ENCODE measurements around the gene ADAMTS6.

The ADAMTS6 gene

GRCh38 chr5:65121880-65122436 is 359.8 kb downstream of the ADAMTS6 start:
- peak; percentile 87 for DNase-seq (ENCODE audit: low read depth)
- no peak overlapping the region for H3K4me3 ChIP-seq (ENCODE audit: low read depth, low read length)
- no peak for TF ChIP-seq CTCF (conservative IDR thresholded peaks at IDR 0.05; ENCODE audit: low read depth, low read length)

- TF ChIP-seq CTCF (conservative IDR thresholded peaks at IDR 0.05; ENCODE audit: low read depth, low read length) = no peak
- no peak for DNase-seq (ENCODE audit: low read depth)
Observed at GRCh38 chr5:65120371-65120967, 361.3 kb downstream of the ADAMTS6 start.

GRCh38 chr5:65117525-65117924 is 364.2 kb downstream of the ADAMTS6 start:
- no peak for TF ChIP-seq CTCF (conservative IDR thresholded peaks at IDR 0.05; ENCODE audit: low read depth, low read length)
- H3K4me3 ChIP-seq (ENCODE audit: low read depth, low read length) = no peak overlapping the region
- no peak for DNase-seq (ENCODE audit: low read depth)

More at GRCh38 chr5:65120371-65120967, 361.3 kb downstream of the ADAMTS6 start:
- no peak overlapping the region for H3K4me3 ChIP-seq (ENCODE audit: low read depth, low read length)

DNA sequence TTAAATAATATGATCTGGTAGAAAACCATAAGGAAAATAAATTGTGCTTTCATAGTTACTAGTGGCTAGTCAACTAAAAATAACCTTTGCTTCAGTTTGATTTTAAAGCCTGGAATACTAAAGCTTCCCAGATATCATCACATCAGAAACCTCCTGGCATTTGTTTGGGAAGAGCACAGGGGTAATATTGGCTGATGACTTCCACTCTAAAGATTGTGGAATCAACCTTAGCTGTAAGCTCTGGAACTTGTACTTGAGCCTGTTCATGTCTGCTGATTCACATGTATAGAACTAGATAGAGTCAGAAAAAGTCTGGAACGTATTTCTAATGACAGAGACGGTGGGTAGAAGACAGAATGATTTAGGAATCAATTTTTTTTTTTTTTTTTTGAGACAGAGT is 367.9 kb downstream of the ADAMTS6 start:
- H3K4me3 ChIP-seq (ENCODE audit: low read depth, low read length) = no peak overlapping the region
- TF ChIP-seq CTCF (conservative IDR thresholded peaks at IDR 0.05; ENCODE audit: low read depth, low read length) = no peak
- no peak for DNase-seq (ENCODE audit: low read depth)

GRCh38 chr5:65111961-65112658 is 369.6 kb downstream of the ADAMTS6 start:
- no peak for DNase-seq (ENCODE audit: low read depth)
- no peak overlapping the region for H3K4me3 ChIP-seq (ENCODE audit: low read depth, low read length)
- no peak for TF ChIP-seq CTCF (conservative IDR thresholded peaks at IDR 0.05; ENCODE audit: low read depth, low read length)

DNA sequence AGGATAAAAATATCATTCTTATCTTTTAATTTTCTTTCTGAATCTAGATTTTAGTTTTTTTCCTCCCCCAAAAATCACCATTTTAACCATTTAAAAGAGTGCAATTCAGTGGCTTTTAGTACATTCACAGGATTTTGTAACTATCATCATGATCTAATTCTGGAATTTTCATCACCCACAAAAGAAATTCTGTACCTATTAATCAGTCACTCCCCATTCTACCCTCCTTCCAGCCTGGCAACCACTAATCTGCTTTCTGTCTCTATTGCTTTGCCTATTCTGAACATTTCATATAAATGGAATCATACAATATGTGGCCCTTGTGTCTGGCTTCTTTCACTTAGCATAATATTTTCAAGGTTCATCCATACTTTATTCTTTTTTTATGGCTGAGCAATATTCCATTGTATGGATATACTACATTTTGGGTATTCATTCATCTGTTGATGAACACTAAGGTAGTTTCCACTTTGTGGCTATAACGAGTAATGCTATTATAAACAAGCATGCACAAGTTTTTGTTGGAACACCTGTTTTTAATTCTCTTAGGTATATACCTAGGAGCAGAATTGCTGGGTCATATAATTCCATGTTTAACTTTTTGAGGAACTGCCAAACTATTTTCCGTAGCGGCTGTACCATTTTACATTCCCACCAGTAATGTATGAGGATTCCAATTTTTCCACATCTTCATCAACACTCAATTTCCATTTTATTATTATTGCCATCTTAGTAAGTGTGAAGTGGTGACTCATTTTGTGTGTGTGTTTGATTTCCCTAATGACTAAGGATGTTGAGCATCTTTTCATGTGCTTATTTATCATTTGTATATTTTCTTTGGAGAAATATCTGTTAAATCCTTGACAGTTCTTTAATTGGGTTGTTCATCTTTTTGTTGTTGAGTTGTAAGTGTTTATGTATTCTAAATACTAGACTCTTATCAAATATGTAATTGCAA is 372.7 kb downstream of the ADAMTS6 start:
- TF ChIP-seq CTCF (conservative IDR thresholded peaks at IDR 0.05; ENCODE audit: low read depth, low read length) = no peak
- no peak overlapping the region for H3K4me3 ChIP-seq (ENCODE audit: low read depth, low read length)
- DNase-seq (ENCODE audit: low read depth) = peak; percentile 12

Data from choroid plexus epithelial cell (primary cell).